Psoas muscle (tissue), 8 donors: ENCODE results near the gene LACC1. TPM values are rescaled to one million over a fixed set of nuclear protein-coding genes. Genes with fewer than 3 reads are reported as not detected.

ENCODE experiments used
- ATAC-seq, 4 donors: fragments of 200-7000 bp; cut with Tn5 transposase; one replicate each; pipeline ENCODE4 v1.9.1; 2020; ENCODE audit warnings: moderate library complexity in 3 of 4, mild to moderate bottlenecking in 2 of 4
- DNase-seq, 2 donors: peaks; one replicate each; pipeline ENCODE4 v3.0.0-alpha.2; 2020
- H3K27ac ChIP-seq: fragments of 200-600 bp; one replicate; pipeline ENCODE4 v1.8.0; 2022
- H3K27me3 ChIP-seq, 3 donors: fragments of 200-600 bp in 1 of 3; one replicate each; pipeline versions ENCODE4 v1.6.1 to v1.8.0; 2013 to 2022; ENCODE audit warnings: low read length in 2 of 3, mild to moderate bottlenecking in 2 of 3, moderate library complexity in 1 of 3; ENCODE audit not compliant: insufficient read depth in 3 of 3
- H3K36me3 ChIP-seq, 2 donors: fragments of 200-600 bp in 1 of 2; one replicate each; pipeline versions ENCODE4 v1.6.1 to v1.8.0; 2013 to 2022; ENCODE audit warnings: low read depth in 1 of 2, mild to moderate bottlenecking in 1 of 2, moderate library complexity in 1 of 2; ENCODE audit not compliant: insufficient read depth in 1 of 2
- H3K4me1 ChIP-seq: fragments of 200-600 bp; one replicate; pipeline ENCODE4 v1.8.0; 2022
- H3K4me3 ChIP-seq: fragments of 200-600 bp; one replicate; pipeline ENCODE4 v1.8.0; 2022; ENCODE audit warnings: mild to moderate bottlenecking
- H3K9me3 ChIP-seq: fragments of 200-600 bp; one replicate; pipeline ENCODE4 v1.8.0; 2022
- CTCF ChIP-seq: fragments of 200-600 bp; IDR thresholded peaks from one replicate; pipeline ENCODE4 v1.8.0; 2022; ENCODE audit warnings: antibody characterized with exemption
- WGBS, 3 donors: extraction: QIAGEN DNeasy Blood & Tissue Kit; methylation state at CpG; one replicate each; pipeline versions ENCODE4 v1.1.6 to v1.1.7; 2013; 5-methylcytosine and 5-hydroxymethylcytosine counted together
- intact Hi-C, 2 donors: fragments of 100-400 bp; cut with DNase I; formaldehyde crosslinking; loops; one replicate each; pipeline versions ENCODE4 v1.11.0 to v1.14.2; 2022
- polyA plus RNA-seq, 3 donors: library from polyadenylated mRNA; stranded (reverse); fragments of 200-250 nt; gene quantifications; one replicate each; pipeline ENCODE4 v1.2.3, GENCODE V29; 2013
- total RNA-seq, 4 donors: library from RNA; stranded (reverse); fragmentation: NEBNext Ultra II Directional in 2 of 4; extraction: Animal tissue kit (Norgen Biotek cat#: 25700) in 2 of 4; gene quantifications; one replicate each; pipeline versions ENCODE4 v1.2.1 to v1.2.4, GENCODE V29; 2021 to 2023
- donor health status: healthy with polysubstance abuse.
- donor health status: DM: no; HTN: no; CAD: no; lungs with moderate emphysema.
- donor health status: Bipolar disorder and iron deficiency.
- donor health status: healthy.
- donor health status: DM: yes; HTN: yes; CAD: no.
- donor health status: DM: no; HTN: no; CAD: no.
- donor health status: DM: no; HTN: no; CAD: no.
- donor health status: DM: yes; HTN: yes; CAD: no.

LACC1 gene
- total and polyA plus RNA-seq, 7 donors: 0.35 to 3.2 (median 1.9) TPM

DNA sequence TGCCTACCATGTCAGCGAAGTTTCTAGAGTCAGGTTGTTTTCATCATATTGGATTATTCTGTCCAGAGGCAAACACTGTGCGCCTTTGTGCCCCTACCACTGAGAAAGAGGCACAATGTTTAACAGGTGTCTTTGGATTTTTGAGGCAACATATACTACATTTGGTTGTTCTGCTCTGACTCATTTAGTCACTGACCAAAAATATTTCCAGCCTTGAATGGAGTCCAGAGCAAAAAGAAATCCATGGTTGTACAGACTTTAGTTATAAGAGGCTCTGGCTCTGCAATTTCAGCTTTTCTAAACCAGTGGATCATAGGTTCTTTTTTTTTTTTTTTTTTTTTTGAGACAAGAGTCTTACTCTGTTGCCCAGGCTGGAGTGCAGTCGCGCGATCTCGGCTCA is 35.7 kb downstream of the LACC1 start:
- Histone ChIP-seq H3K4me3 (no peak overlapping the region), H3K4me1 (peaks cover 4% of the 10 kb centered on the region), H3K36me3 (no peaks in the 10 kb centered on the region), H3K27me3 (no peaks in the 10 kb centered on the region), H3K27ac (no peak overlapping the region), H3K9me3 (no peaks in the 10 kb centered on the region)
- no peak for DNase-seq
- TF ChIP-seq CTCF: no peak
- intact Hi-C loops: no loop called here
- ATAC-seq: no peak
- WGBS, 3 donors: 83 to 96% (median 84%) methylated on average over 3 to 6 of the region's 6 CpGs

- Histone ChIP-seq H3K27ac (no peak overlapping the region), H3K4me3 (no peak overlapping the region), H3K4me1 (no peaks in the 10 kb centered on the region), H3K36me3 (no peaks in the 10 kb centered on the region), H3K9me3 (no peaks in the 10 kb centered on the region), H3K27me3 (no peaks in the 10 kb centered on the region)
- TF ChIP-seq CTCF: no peak
- DNase-seq (no peak), ATAC-seq (no peak)
- WGBS, 3 donors: 29 to 37% (median 32%) methylated on average over 2 of the region's 2 CpGs
- intact Hi-C loops: no loop called here
Observed at GRCh38 chr13:43916828-43917227, 37.1 kb downstream of the LACC1 start.

DNA sequence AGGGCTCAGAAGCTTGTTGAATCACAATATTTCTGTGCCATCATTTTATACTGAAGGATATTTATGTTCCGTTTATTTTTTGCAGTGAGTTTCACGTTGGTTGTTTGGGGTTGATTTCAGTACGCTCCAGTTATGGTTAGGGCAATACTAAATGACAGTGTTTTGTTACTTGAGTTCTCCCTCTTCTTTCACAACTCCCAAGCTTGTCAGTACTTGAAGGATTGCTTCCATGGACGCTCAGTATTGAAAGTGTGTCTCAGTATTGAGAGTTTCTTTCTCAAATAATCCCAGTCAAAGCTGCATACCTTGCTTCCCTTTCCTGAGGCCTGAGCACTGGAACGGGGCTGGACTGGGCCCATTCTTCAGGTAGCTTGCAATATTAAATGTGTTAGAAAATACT is 38.9 kb downstream of the LACC1 start:
- no peak for ATAC-seq
- Histone ChIP-seq H3K27ac (no peak overlapping the region), H3K9me3 (no peaks in the 10 kb centered on the region), H3K36me3 (no peaks in the 10 kb centered on the region), H3K27me3 (no peaks in the 10 kb centered on the region), H3K4me3 (no peak overlapping the region), H3K4me1 (no peaks in the 10 kb centered on the region)
- WGBS, 3 donors: 79 to 85% (median 80%) methylated on average over 5 of the region's 5 CpGs
- DNase-seq: no peak
- intact Hi-C loops: no loop called here
- no peak for TF ChIP-seq CTCF

DNA sequence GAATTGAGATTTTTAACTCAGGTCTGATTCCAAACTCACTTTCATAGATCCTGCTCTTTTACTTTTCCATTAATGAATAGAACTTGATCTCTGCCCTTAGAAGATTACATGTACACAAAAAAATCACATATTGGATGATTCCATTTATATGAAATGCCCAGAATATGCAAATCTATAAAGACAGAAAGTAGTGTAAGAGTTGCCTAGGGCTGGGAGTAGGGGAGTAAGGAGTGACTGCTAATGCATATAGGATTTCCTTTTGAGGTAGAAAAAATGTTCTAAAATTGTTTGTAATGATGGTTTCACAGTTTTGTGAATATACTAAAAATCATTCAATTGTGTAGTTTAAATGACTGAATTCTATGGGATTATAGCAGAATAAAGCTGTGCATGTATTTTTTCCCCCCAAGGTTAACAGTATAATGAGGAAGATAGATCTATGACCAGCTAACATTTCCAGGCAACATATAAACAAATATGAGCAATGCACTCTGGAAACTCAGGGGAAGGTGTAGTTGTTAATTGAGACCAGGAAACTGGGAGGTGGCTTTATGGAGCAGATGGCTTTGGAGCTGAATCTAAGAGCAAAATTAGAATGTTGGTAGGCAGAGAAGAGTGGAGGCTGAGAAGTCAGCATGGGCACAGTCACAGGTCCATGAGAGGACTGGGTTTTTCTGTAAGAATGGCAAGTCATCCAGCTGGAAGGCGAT is 41.4 kb downstream of the LACC1 start:
- WGBS, 3 donors: 98 to 100% (median 100%) methylated on average over 1 of the region's 1 CpG
- H3K36me3 ChIP-seq: no peaks in the 10 kb centered on the region
- no peaks in the 10 kb centered on the region for H3K4me1 ChIP-seq
- no peak overlapping the region for H3K4me3 ChIP-seq
- H3K27ac ChIP-seq: no peak overlapping the region
- DNase-seq (no peak), ATAC-seq (no peak)
- TF ChIP-seq CTCF: no peak
- intact Hi-C loops: no loop called here
- no peaks in the 10 kb centered on the region for H3K9me3 ChIP-seq
- H3K27me3 ChIP-seq: no peaks in the 10 kb centered on the region
